GM18907 (cell line): ENCODE results near the gene TKTL1.

ENCODE experiments used
- ATAC-seq: cut with Tn5 transposase; IDR thresholded peaks from one replicate; pipeline ENCODE4 v1.9.1; 2021; ENCODE audit warnings: mild to moderate bottlenecking, moderate library complexity; ENCODE audit not compliant: unreplicated experiment

The TKTL1 gene

GRCh38 chrX:154309041-154309775 is 13.6 kb downstream of the TKTL1 start:
- no peak for ATAC-seq

GRCh38 chrX:154310616-154311536 is 15.3 kb downstream of the TKTL1 start:
- no peak for ATAC-seq

GRCh38 chrX:154312116-154312515 is 16.5 kb downstream of the TKTL1 start:
- no peak for ATAC-seq

- ATAC-seq = no peak
These were observed 17.6 kb downstream of the TKTL1 start for GRCh38 chrX:154313147-154313546.

- ATAC-seq = no peak
These were observed 19.8 kb downstream of the TKTL1 start for GRCh38 chrX:154315416-154315815.

GRCh38 chrX:154317391-154317995 is 21.9 kb downstream of the TKTL1 start:
- ATAC-seq = no peak

GRCh38 chrX:154320406-154320805 is 24.8 kb downstream of the TKTL1 start:
- no peak for ATAC-seq

- no peak for ATAC-seq
These were observed 25.6 kb downstream of the TKTL1 start for GRCh38 chrX:154321152-154321551.

GRCh38 chrX:154321594-154321993 is 26.0 kb downstream of the TKTL1 start:
- ATAC-seq = no peak

- ATAC-seq = no peak
These were observed 27.3 kb downstream of the TKTL1 start for GRCh38 chrX:154322890-154323289.

GRCh38 chrX:154323537-154323936 is 27.9 kb downstream of the TKTL1 start:
- no peak for ATAC-seq

GRCh38 chrX:154325541-154325940 is 29.9 kb downstream of the TKTL1 start:
- no peak for ATAC-seq

- no peak for ATAC-seq
These were observed 31.6 kb downstream of the TKTL1 start for GRCh38 chrX:154327038-154327820.

- no peak for ATAC-seq
These were observed 33.1 kb downstream of the TKTL1 start for GRCh38 chrX:154328646-154329045.

GRCh38 chrX:154329294-154329693 is 33.7 kb downstream of the TKTL1 start:
- ATAC-seq = no peak

GRCh38 chrX:154332561-154332960 is 37.0 kb downstream of the TKTL1 start:
- ATAC-seq = no peak

GRCh38 chrX:154333116-154333515 is 37.5 kb downstream of the TKTL1 start:
- ATAC-seq = no peak

- ATAC-seq = no peak
These were observed 38.3 kb downstream of the TKTL1 start for GRCh38 chrX:154333837-154334271.

GRCh38 chrX:154334496-154334895 is 38.9 kb downstream of the TKTL1 start:
- no peak for ATAC-seq

- peak; percentile 74 for ATAC-seq
These were observed 46.1 kb downstream of the TKTL1 start for GRCh38 chrX:154341399-154342298.
